Measurements from ENCODE around the gene LAMA3.

The LAMA3 gene

DNA sequence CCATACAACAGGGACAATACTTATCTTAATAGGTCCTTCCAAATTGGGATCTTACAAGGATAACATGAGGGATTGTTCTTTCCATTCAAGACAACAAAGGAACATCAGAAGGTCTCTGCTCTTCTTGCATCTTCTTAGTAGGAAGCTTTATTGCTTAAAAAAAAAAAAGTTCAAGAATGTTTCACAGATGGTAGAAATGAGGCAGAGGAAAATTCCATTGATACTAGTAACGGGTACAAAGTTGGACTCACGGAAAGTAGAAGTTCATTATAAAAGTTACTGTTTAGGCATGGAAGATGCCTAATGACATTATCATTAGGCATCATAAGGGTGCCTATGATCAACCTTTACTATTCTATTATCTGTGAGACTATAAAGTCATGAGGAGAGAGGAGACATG, 136.2 kb downstream of the LAMA3 start:
- DNase-seq = no peak

DNA sequence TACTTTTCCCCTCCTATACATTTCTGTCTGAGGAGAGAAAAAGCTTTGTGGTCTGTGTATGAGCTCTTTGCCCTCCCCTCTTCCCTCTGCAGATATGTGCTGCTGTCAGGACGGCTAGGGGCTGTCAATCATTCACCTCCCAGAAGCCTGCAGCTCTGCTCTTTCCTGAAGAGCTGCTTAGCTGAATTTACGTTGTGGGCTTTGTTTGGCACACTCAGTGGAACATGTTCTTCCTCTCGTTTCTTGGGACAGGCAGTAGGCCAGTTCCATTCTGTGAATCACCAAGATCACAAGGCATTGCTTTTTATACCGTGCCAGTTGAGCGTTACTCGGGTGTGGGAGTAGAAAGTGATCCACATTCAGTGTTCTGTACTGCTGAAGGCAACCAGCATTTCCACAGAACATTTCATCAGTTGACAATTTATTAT, 136.7 kb downstream of the LAMA3 start:
- DNase-seq = peak in 9 of 14 donors; percentile 7 to 65 (median 25)

DNA sequence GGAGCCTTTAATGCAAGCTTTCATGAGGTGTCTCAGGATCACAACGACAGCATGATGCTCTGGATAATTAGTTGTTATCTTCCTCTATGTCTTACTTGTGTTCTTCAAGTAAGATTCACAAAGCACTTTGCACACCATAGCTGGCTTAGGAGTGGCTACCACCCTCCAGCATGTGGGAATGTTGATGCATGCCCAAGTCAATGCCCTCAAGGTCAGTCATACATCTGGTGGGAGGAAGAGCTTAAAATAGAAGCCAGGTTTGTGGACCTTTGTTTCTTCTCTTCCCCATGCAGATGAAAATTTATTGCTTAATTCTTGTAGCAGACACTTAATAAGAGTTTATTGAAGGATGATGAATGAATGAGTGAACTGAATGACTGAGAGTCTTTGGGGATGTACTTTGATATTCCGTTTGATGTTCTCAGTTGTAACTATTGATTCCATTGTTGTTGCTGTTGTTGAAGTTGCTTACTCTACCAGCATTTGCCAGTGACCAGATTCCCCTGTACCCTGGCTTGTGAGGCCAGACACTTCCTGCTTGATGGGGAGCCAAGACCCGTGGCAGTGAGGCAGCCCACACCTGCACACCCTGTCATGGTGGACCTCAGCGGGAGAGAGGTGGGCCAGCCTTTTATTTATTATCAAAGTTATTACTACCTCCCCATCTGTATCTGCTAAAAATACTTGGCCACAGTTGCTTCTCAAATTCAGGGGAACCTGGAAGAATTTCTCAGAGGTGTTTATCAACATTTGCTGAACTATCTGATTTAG, 137.8 kb downstream of the LAMA3 start:
- DNase-seq = no peak

DNA sequence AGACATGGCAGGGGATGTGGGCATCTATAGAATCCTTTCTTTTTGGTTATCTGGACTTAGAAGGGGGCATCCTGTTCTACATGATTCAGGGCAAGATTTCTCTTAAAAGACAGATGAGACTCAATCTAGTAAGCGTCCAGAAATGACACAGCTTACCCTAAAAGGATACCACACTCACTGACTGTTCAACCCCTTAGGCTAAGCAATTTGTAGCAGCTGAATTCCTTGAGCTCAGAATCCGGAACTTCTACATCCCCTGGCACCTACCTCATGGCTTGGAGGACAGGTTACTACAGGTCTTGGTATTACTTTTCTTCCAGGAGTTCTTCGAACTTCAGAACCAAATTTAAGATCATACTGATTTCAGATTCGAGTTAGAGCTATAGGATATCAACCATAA, 138.4 kb downstream of the LAMA3 start:
- no peak for DNase-seq

- no peak for DNase-seq
Measured at GRCh38 chr18:23828426-23828825, 139.2 kb downstream of the LAMA3 start.

DNA sequence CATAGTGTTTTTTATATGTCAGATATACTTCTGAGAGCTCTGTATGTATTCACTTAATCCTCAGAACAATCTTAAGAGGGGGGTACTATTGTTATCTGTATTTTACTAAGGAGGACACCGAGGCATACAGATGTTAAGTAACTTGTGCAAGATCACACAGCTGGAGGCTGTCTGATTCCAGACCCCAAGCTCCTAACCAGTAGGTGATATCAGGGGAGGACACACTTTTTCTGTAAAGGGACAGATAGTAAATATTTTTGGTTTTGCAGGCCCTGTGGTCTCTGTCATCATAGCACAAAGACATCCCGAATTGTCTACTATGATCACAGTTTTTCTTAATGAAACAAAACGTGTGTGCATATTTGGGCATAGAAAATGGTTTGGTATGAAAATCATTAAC, 143.7 kb downstream of the LAMA3 start:
- no peak for DNase-seq

DNA sequence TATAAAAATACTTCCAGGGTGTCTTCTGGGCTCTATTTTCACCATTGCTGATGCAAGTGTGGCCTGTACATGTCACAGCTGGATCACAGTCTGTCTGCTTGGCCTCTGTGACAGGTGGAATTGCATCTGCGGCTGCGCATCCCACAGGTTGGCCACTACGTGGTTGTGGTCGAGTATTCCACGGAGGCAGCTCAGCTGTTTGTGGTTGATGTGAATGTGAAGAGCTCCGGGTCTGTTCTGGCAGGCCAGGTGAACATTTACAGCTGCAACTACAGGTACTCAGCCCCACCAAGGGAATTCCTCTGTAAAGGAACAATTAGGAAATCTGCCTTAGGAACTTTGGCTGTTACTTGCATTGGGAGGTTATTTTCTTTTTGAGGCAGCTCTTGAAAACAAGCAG, 144.5 kb downstream of the LAMA3 start:
- DNase-seq = no peak

DNA sequence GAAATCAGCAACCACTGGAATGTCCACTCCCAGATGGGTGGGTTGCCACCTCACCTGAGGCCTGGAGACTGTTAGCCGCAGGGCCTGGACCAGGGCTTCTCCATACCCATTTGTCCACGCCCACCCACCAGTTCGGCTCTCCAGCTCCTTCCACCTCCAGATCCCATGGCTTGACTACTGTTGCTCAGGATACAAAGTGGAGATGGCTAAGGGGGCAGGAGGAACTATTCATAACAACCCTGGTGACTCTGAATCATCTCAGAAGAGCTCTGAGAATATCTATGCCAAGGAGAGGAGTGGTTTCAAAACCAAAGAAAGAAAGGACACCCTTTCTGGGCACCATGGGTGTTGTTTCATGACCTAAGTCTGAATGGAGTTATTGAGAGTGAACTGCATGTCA, 145.8 kb downstream of the LAMA3 start:
- DNase-seq = no peak

- no peak for DNase-seq
Measured at GRCh38 chr18:23835506-23835905, 146.3 kb downstream of the LAMA3 start.

DNA sequence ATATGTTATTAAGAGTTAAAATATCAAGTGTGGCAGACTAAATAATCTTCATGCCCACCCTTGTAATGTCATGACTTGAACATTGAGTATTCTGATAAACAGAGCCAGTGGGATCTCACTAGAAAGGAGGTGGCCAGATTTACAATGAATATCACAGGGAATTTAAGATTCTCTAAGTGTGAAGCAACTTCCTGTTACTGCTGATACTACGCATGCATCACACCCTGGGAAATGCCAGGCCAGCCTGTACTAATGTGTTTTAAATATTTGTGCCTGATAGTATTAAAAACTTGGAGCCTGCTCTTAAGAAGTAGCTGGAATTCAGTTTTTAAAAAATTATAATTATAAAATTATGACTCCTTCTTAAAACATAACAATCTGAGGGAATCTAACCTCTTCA, 148.3 kb downstream of the LAMA3 start:
- DNase-seq = no peak

GRCh38 chr18:23838233-23838632, 149.0 kb downstream of the LAMA3 start:
- DNase-seq = no peak

GRCh38 chr18:23838801-23839366, 149.6 kb downstream of the LAMA3 start:
- no peak for DNase-seq

DNA sequence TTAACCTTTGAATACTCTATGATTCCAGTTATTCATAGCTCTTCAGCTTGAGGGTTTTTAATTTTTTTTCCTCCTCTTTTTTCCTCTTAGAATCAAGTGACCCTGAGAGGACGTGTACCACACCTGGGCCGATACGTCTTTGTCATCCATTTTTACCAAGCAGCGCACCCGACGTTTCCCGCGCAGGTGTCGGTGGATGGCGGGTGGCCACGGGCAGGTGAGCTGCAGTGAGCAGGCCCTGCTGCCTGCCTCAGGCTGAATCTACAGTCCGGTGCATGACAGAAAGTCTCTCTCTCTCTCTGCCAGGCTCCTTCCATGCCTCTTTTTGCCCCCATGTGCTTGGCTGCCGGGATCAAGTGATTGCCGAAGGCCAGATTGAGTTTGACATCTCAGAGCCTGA, 153.1 kb downstream of the LAMA3 start:
- no peak for DNase-seq

DNA sequence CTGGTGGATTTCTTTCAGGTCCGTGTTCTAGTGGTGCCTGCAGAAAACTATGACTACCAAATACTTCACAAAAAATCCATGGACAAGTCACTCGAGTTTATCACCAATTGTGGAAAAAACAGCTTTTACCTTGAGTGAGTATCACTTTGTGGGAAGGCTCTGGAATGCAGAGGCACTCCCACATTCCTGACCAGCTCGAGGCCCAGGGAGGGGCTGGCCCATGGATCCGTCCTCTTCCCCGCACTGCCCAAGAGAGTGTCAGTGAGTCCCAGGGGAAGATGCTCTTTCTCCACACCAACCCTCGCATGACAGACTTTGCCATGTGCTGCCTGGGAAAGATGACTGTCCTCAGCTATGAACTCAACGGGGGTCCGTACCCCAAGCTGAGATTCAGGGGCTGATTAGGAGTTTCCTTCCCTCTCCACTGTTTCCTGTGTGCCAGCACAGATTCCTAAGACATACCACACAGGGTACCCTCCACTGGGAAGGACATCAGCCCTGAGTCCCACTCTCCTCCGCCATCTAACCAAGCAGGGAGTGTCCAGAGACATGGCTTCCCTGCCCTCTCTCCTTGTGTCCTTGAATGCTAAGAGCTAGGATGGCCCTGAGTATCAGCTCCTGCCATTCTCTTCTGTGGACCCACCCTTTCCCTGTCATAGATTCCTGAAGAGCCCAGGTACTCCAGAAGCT, 155.9 kb downstream of the LAMA3 start:
- DNase-seq = no peak

- DNase-seq = no peak
Measured at GRCh38 chr18:23845988-23846630, 156.9 kb downstream of the LAMA3 start.

GRCh38 chr18:23847321-23847986, 158.2 kb downstream of the LAMA3 start:
- DNase-seq = no peak

DNA sequence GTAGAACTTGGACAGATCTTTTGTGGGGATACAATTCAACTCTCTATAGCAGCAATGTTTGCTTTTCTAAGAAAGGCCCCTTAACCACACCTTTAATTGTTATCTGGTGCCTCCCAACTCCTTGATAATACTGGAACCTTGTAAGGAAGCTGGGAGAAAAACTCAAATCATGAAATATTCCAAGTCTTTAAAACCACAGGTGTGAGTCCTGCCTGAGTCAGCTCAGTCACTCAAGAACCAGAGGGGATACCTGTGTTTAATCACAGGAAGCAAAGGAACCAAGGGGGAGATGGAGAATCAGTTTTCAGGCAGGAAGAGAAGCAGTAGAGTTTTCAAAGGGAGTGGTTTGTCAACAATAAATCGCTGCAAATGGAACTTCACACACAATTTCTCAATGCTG, 159.9 kb downstream of the LAMA3 start:
- DNase-seq = no peak

GRCh38 chr18:23850215-23850614, 161.0 kb downstream of the LAMA3 start:
- no peak for DNase-seq

DNA sequence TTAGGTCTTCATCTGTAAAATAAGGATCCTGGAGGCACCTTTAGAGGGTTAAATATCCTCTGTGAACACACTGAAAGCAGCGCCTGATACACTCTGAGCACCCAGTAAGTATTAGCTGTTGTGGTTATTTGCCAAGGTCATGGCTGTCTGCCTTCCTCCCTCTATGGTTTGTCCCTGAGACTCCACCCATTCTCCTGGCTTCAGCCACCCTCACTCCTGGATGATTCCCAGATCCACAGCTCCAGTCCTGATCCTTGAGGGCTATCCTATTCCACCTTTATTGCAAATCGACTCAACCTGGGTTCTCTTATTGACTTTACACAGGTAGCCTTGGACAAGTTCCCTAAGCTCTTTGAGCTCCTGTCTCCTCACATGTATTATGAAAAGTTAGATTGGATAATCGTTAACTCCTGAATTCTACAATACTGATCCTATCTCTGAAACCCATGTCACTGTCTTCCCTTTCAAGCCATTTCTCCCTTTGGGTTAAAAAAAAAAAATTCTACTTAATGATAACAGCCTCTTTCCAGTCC, 162.3 kb downstream of the LAMA3 start:
- DNase-seq = no peak

DNA sequence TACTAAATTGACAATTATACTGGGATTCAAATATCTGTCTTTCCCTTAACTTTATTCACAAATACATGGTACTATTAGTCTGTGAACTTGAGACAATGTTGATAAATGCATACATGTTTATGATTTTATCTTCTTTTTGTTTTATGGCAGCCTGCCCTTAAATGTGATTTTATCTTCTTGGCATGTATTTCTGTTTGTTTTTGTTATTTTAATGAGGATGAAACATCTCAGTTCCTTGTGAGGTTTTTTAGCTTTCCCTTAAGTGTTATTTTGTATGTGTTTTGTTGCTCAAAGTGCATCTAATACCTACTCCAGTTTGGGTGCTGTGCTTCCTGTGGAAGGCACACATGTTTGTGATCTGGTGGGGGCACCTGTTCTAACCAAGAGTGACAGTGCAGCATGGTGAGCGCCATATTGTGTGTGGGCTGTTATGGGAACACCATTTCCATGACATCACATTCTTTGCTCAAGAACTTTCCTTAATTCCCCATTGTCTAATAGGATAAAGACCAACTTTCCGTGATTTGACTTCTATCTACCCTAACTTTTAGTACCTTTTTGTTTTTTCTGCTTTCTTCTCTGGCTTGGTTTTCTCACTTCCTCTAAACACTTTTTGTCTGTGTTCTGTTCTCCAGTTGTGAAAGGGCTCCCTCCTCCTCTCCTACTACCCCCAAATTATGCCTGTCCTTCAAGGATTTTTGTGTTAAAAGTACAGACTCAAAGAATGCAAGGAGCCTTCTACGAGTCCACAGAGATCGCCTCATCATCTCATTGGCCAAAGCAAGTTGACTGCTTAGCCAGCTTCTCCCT, 163.2 kb downstream of the LAMA3 start:
- DNase-seq = no peak

DNA sequence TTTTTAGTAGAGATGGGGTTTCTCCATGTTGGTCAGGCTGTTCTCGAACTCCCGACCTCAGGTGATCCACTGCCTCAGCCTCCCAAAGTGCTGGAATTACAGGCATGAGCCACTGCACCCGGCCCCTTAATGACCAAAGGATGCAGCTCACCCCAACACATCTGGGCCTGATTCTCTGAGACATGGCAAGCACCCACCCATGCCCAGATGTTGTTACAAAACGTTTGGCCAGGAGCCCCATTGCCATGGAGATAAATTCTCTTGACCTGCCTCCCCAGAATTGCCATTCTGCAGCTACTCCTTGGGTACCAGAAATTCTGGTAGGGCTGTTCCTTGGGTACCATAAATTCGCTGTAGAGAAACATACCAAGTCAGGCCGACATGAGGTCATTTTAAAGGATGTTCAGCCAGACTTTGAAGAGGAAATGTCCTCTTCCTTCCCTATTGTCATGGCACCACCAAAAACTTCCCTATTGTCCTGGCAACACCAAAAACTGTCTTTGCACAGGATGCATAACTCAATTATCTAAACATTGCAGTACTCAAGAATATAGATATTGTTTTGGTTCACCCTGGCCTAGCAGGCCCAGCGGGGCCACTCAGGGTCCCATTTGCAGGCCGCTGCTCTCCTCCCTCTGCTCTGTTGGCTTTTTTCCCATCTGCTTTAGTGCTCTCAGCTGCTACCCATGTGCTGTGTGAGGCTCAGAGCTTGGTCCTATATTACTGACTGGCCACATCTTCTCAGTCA, 164.4 kb downstream of the LAMA3 start:
- DNase-seq = no peak
